BE2C (cell line): ENCODE measurements around the gene COPS3.

ENCODE experiments used
- DNase-seq: peaks from one replicate; pipeline ENCODE4 v3.0.0-alpha.2; 2020
- H3K27me3 ChIP-seq: fragments of 250-450 bp; sonication (Bioruptor Pico); 2 replicates; pipeline ENCODE4 v1.5.1; 2020; ENCODE audit warnings: mild to moderate bottlenecking
- H3K36me3 ChIP-seq: fragments of 250-450 bp; sonication (Bioruptor Pico); 2 replicates; pipeline ENCODE4 v1.5.1; 2020; ENCODE audit warnings: mild to moderate bottlenecking
- H3K4me1 ChIP-seq: fragments of 250-450 bp; sonication (Bioruptor Pico); 2 replicates; pipeline ENCODE4 v1.5.1; 2020
- H3K4me3 ChIP-seq: 2 replicates; pipeline ENCODE4 v1.5.1; 2011; ENCODE audit warnings: low read depth, low read length
- H3K9me3 ChIP-seq: fragments of 250-450 bp; sonication (Bioruptor Pico); 2 replicates; pipeline ENCODE4 v1.5.1; 2020
- TF ChIP-seq, protein P1 (sequence below): IDR thresholded peaks from 2 replicates; pipeline ENCODE4 v1.5.1; 2012; ENCODE audit warnings: mild to moderate bottlenecking, low read depth, low read length

Gene COPS3

DNA sequence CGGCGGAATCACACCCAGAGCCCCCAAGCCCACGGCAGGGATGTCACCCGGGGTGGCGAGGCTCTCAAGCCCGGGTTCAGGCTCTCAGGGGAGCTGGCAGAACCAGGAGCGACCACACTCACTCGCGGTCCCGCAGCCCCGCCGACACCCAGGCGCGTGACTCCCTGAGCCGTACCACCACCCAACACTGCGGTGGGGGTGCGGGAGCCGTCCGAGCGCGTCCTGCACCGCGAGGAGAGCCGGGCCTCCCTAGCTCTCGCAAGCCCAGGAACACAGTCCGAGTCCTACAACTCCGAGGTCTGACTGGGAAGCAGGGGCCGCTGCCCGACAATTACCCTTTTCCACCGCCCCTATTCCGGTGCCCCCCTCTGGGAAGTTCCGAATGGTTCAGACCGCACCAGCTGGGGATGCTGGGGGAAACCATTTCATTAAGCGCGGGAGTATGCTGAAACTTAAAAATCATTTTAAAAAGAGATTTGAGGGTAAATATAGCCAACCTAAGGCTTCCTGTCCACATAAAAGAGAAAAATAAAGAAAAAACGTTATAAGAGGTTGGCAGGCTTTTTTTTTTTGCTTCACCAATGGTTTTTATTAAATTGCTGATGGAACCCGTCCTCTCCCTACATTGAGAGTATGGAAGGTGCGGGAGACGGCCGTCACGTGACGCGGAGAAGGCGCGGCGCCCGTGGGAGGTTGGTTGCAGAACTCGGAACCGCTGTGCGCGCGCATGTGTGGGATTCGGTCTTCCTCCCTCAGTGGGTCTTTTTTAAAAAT, 43.8 kb downstream of the COPS3 start, which contains the start of gene FLCN:
TSS of gene FLCN (minus strand) at position 143 of the 774 bp plus-strand sequence. CDS start 9,031 bp downstream, outside the sequence.
- Histone ChIP-seq H3K4me1 (no peaks in the 10 kb centered on the region), H3K27me3 (no peaks in the 10 kb centered on the region), H3K36me3 (no peaks in the 10 kb centered on the region; the same call in 1 of the 2 replicates), H3K9me3 (no peaks in the 10 kb centered on the region), H3K4me3 (peak within 1 kb of the TSS; percentile 78)
- TF ChIP-seq, protein P1, sequence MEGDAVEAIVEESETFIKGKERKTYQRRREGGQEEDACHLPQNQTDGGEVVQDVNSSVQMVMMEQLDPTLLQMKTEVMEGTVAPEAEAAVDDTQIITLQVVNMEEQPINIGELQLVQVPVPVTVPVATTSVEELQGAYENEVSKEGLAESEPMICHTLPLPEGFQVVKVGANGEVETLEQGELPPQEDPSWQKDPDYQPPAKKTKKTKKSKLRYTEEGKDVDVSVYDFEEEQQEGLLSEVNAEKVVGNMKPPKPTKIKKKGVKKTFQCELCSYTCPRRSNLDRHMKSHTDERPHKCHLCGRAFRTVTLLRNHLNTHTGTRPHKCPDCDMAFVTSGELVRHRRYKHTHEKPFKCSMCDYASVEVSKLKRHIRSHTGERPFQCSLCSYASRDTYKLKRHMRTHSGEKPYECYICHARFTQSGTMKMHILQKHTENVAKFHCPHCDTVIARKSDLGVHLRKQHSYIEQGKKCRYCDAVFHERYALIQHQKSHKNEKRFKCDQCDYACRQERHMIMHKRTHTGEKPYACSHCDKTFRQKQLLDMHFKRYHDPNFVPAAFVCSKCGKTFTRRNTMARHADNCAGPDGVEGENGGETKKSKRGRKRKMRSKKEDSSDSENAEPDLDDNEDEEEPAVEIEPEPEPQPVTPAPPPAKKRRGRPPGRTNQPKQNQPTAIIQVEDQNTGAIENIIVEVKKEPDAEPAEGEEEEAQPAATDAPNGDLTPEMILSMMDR, result no peak
- DNase-seq, result peak; percentile 76

DNA sequence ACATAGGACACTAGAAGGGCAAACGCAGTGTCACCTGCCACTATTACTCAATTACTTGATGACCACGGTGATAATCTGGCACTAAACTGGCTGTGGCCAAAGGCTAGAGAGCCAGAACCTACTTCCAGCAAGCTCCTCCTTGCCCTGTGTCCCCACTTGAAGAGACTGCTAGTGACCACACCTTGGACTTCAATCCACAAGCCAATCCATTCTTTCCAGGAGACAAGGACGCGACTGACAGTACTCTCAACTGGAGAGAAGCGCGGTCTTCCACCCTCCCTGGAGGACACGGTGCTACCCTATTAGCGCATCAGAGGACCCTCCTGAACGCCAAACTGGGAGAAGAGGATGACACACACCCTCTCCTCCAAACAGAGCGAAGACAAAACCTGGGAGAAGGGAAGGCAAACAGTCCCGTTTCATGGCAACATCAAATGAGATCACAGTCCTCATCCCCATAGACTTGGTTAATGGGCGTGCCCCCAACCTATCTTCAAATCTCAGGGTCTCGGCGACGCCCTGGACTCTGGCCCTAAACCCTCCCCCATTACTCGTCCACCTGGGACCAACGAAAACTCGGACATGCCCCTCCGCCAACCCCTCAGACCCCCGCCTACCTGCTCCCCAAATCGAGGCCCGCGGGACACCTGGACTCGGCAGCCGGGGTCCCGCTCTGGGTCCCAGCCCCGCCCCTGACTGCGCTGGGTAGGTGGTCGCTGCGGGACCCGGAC, 44.6 kb downstream of the COPS3 start:
- H3K4me3 ChIP-seq, result peak overlapping the region; percentile 78
- DNase-seq, result no peak
- no peaks in the 10 kb centered on the region for H3K27me3 ChIP-seq
- no peaks in the 10 kb centered on the region; the same call in 1 of the 2 replicates for H3K36me3 ChIP-seq
- H3K9me3 ChIP-seq, result no peaks in the 10 kb centered on the region
- no peaks in the 10 kb centered on the region for H3K4me1 ChIP-seq
- TF ChIP-seq, protein P1, result no peak

DNA sequence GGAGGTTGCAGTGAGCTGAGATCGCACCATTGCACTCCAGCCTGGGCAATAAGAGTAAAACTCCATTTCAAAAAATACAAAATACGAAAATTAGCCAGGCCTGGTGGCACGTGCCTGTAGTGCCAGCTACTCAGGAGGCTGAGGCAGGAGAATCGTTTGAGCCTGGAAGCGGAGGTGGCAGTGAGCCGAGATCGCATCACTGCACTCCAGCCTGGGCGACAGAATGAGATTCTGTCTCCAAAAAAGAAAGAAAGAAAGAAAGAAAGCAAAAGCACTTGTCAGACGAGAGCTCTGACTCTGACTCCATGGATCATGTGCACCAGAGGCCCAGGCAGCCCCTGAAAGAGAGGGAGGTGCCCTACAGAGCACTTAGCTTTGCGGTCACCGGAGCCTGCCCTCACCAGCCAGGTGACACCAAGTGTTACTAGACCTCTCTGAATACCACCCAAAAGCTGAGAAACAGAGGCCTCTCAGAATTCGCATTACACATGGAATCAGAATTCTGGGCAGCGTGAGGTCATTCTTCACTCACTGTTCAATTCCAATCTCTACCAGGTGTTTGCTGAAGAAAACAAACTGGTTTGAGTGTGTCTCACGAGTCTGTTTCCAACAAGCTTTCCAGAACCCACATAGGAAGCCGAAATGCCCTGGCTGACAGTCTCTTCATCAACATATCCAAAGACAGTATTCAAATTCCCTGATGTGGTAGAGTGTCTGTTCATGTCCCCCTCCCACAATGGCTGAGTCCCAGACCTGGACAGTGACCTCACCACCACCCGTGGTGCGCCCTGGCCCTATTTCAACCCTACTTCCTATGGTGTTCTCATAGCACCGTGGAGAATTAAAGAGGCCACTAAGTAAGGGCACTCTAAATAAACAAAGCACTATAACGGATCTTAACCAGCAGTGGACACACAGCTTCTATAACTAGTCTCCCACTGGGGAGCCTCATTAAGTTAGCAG, 45.6 kb downstream of the COPS3 start:
- no peaks in the 10 kb centered on the region for H3K9me3 ChIP-seq
- no peak for DNase-seq
- no peaks in the 10 kb centered on the region; the same call in 1 of the 2 replicates for H3K36me3 ChIP-seq
- no peaks in the 10 kb centered on the region for H3K4me1 ChIP-seq
- no peaks in the 10 kb centered on the region for H3K27me3 ChIP-seq
- TF ChIP-seq, protein P1, result no peak
- H3K4me3 ChIP-seq, result peak overlapping the region; percentile 78

DNA sequence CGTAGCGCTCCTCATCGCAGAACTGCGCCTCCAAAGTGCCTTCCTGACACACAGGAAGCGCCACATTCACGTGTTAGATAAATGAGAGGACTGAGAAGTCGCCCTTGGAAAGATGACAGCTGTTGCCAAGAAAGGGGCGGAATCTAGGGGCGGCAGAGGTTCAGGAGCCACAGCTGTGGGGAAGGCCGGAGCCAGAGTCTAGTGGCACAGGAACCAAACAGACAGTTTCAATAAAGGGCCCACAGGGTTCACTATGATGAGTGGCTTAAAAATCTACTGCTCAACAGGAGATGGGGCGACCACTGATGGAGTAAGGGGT, 48.8 kb downstream of the COPS3 start:
- Histone ChIP-seq H3K27me3 (no peaks in the 10 kb centered on the region), H3K9me3 (no peaks in the 10 kb centered on the region)
- no peak for DNase-seq

DNA sequence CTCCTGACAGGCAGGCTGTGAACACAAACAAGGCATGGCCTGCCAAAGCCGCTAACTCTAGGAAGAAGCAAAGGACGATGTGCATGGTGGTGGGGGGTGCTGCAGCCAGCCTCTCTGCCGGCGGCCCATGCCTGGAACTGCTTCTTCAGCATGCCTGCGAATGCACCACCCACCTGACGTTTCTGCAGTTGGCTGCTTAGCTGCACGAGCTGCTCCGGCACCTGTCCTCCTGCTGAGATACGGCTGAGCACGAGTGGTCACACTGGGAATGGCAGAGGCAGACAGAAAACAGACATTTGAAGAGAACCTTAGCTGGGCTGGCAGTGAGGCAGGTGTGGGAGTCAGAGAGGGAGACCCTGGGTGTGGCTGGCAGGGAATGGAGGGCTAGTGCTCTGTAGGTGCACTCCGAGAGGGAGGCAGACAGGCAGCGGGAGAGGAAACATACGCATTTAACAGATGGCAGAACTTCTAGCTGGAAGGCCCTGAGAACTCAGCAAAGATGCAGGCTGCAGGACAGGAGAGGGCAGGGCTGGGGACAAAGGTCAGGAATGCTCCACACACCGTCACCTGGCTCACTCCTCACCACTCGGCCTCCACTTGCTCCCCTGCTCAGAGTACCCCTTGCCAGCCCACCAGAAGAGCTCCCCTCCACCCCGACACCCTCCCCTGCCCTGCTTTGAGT, 49.3 kb downstream of the COPS3 start:
- TF ChIP-seq, protein P1, result no peak
- H3K36me3 ChIP-seq, result no peaks in the 10 kb centered on the region; the same call in 1 of the 2 replicates
- DNase-seq, result no peak

More for the DNA sequence above, 48.8 kb downstream of the COPS3 start:
- no peaks in the 10 kb centered on the region; the same call in 1 of the 2 replicates for H3K36me3 ChIP-seq
- TF ChIP-seq, protein P1, result no peak
- peaks cover 10% of the 10 kb centered on the region for H3K4me1 ChIP-seq
- H3K4me3 ChIP-seq, result no peak overlapping the region

More for the DNA sequence above, 49.3 kb downstream of the COPS3 start:
- Histone ChIP-seq H3K4me3 (no peak overlapping the region), H3K9me3 (no peaks in the 10 kb centered on the region), H3K4me1 (peaks cover 10% of the 10 kb centered on the region), H3K27me3 (no peaks in the 10 kb centered on the region)
